Left kidney (tissue), 2 donors: ENCODE results near the gene CNOT4. TPM values are rescaled to one million over a fixed set of nuclear protein-coding genes. Genes with fewer than 3 reads are reported as not detected.

Source experiments
- DNase-seq: peaks from one replicate; pipeline ENCODE4 v3.0.0-alpha.2; 2013
- polyA plus RNA-seq: library from polyadenylated mRNA; unstranded; fragments of 120-200 nt; gene quantifications from one replicate; pipeline ENCODE4 v1.2.1, GENCODE V29; 2013; ENCODE audit not compliant: insufficient read length

CNOT4 gene
- polyA plus RNA-seq, 1 donor, result 38.2 TPM

- no peak for DNase-seq
These were observed 117.2 kb downstream of the CNOT4 start for GRCh38 chr7:135392701-135393100.

GRCh38 chr7:135391514-135391913 is 118.4 kb downstream of the CNOT4 start:
- DNase-seq, result no peak

GRCh38 chr7:135390829-135391228 is 119.1 kb downstream of the CNOT4 start:
- no peak for DNase-seq

GRCh38 chr7:135389971-135390370 is 119.9 kb downstream of the CNOT4 start:
- no peak for DNase-seq

- DNase-seq, result no peak
These were observed 121.3 kb downstream of the CNOT4 start for GRCh38 chr7:135388616-135389015.

- DNase-seq, result no peak
These were observed 123.1 kb downstream of the CNOT4 start for GRCh38 chr7:135386776-135387175.

GRCh38 chr7:135386181-135386580 is 123.7 kb downstream of the CNOT4 start:
- no peak for DNase-seq

- DNase-seq, result no peak
These were observed 124.7 kb downstream of the CNOT4 start for GRCh38 chr7:135385209-135385608.

- DNase-seq, result no peak
These were observed 126.3 kb downstream of the CNOT4 start for GRCh38 chr7:135383525-135384175.

GRCh38 chr7:135382173-135382572 is 127.7 kb downstream of the CNOT4 start:
- no peak for DNase-seq

GRCh38 chr7:135381369-135381768 is 128.5 kb downstream of the CNOT4 start:
- DNase-seq, result no peak

- DNase-seq, result no peak
These were observed 129.6 kb downstream of the CNOT4 start for GRCh38 chr7:135380351-135380750.

- no peak for DNase-seq
These were observed 132.7 kb downstream of the CNOT4 start for GRCh38 chr7:135377171-135377570.

- no peak for DNase-seq
These were observed 133.8 kb downstream of the CNOT4 start for GRCh38 chr7:135375908-135376699.

- no peak for DNase-seq
These were observed 135.2 kb downstream of the CNOT4 start for GRCh38 chr7:135374736-135375135.

GRCh38 chr7:135372222-135372621 is 137.7 kb downstream of the CNOT4 start:
- no peak for DNase-seq

- DNase-seq, result no peak
These were observed 139.2 kb downstream of the CNOT4 start for GRCh38 chr7:135370656-135371055.

- no peak for DNase-seq
These were observed 140.5 kb downstream of the CNOT4 start for GRCh38 chr7:135369405-135369804.

- no peak for DNase-seq
These were observed 141.3 kb downstream of the CNOT4 start for GRCh38 chr7:135368416-135369186.

GRCh38 chr7:135366843-135367508 is 142.9 kb downstream of the CNOT4 start:
- DNase-seq, result no peak

GRCh38 chr7:135365721-135366120 is 144.2 kb downstream of the CNOT4 start:
- DNase-seq, result peak; percentile 27

- DNase-seq, result no peak
These were observed 145.7 kb downstream of the CNOT4 start for GRCh38 chr7:135364206-135364605.
